ENCODE measurements around the gene C6orf132.

The C6orf132 gene

DNA sequence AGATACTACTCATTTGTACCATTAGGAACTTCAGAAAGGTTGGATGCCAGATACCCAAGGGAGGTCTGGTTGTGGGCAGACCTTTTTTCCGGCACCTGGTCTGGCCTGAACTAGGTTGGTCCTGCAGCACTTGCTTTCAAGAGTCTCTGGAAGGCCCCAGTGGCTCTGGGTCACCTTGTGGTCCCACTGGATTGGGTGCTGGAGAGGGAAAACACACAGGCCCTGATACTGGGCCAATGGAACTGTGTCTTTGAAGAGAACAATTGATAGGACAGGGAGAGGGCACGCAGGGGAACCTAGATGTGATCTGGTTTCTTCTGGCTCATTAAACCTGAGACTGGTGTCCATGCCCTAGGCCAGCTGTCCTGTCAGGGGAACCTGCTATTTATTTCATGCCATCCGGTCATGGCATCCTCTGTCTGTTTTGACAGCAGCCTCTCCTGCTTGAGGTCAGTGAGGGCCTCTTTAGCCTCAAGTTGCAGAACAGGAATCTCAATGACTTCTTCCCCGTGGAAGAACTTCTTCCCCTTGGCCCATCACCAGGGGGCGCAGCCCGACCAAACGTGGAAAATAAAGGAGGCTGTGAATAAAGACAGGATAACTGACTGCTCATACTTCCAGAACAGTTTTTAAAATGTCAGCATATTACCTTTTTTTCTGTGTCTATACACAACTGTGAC, 67.1 kb downstream of the C6orf132 start:
- DNase-seq (ENCODE audit: low read depth in 3 of 3), result peak; percentile 14 to 53 (median 44)

DNA sequence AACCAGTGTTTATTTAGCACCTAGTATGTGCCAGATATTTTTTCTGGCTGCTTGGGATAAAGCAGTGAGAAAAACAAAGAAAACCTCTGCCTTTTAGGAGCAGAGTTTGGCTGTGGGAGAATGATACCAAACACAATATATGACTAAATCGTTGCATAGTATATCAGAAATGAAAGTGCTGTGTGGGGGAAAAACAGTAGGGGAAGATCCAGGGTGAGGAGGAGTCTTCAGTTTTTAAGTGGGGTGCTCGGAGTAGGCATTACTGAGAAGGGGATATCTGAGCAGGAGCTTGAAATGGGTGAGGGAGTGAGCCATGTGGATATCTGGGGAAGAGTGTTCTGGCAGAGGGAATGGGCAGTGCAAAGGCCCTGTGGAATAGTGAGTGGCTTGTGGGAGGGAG, 69.1 kb downstream of the C6orf132 start:
- no peak for DNase-seq (ENCODE audit: low read depth in 3 of 3)

DNA sequence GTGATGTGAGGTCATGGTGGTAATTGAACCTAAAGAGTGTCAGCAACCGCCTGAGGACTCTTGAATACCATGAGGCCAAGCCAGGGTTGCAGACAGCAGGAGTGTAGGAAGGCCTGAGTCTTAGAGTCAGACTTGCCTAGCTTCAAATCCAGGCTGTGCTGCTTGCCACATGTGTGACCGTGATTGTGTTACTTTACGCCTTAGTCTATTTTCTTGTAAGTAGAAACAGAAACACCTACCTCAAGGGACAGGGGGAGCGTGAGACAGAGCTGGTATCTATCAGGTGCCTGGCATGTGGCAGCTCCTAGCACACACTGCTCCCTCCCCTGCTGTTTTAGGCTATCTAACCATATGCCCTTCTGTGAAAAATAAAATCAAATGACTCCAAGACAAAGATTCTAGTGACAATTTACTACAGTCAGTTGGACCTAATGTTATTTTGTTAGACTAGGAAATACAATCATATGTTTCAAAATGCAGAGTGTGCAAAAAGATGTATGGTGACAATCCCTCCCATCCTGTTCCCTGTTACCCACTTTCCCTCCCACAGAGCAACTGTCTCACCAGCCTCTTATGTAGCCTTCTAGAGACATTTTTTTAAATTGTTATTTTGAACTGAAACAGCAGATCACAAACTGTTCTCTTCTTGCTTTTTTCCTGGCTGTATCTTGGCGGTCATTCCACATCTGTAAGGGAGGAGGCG, 70.4 kb downstream of the C6orf132 start:
- no peak for DNase-seq (ENCODE audit: low read depth in 3 of 3)

DNA sequence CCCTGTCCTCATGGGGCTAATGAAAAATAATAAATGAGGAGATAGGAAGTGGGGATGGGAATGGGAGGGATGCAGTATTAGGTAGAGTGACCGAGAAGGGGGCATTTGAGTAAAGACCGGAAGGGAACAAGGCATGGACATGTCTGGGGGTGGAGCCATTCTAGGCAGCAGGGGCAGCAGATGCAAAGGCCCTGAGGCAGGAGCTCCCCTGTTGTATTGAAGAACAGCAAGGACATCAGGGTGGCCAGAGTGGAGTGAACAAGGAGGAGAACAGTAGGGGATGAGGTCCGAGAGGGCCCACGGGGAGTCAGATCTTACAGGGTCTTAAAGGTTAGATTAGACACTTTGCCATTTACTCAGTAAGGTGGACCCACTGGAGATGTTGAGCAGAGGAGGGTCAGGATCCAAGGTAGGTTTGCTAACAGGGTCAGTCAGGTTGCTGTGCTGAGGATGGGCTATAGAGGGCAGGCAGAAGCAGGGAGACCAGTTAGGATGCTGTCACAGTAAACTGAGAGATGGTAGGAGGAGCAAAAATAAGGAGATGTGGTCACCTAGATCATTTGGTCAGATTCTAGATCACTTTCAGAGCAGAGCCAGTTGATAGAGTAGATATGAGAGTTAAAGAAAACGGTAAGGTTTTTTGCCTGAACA, 73.4 kb downstream of the C6orf132 start:
- no peak for DNase-seq (ENCODE audit: low read depth in 3 of 3)

GRCh38 chr6:42068173-42068572, 74.2 kb downstream of the C6orf132 start:
- DNase-seq (ENCODE audit: low read depth in 3 of 3), result no peak

DNA sequence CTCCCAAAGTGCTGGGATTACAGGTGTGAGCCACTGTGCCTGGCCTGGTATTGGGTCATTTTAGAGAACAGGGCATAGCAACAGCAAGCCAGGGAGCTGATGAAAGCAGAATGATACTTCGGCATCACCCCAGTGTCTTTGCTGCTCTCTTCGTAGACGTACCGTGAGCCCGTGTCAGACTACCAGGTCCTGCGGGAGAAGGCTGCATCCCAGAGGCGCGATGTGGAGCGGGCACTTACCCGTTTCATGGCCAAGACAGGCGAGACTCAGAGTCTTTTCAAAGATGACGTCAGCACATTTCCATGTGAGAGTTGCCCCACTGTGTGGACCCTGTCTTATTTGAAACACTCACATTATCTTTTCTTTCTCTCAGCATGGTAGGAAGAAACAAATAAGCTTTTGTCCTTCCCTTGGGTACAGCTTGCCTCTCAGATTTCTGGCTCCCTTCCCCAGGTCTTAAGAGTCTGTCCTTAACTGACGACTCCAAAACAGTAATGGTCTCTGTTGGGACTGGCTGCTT, 76.2 kb downstream of the C6orf132 start:
- DNase-seq (ENCODE audit: low read depth in 3 of 3), result no peak

- no peak for DNase-seq (ENCODE audit: low read depth in 3 of 3)
These were observed 82.7 kb downstream of the C6orf132 start for GRCh38 chr6:42059743-42060142.

GRCh38 chr6:42053601-42054000, 88.8 kb downstream of the C6orf132 start:
- no peak for DNase-seq (ENCODE audit: low read depth in 3 of 3)

- no peak for DNase-seq (ENCODE audit: low read depth in 3 of 3)
These were observed 91.2 kb downstream of the C6orf132 start for GRCh38 chr6:42051268-42051653.
